GM12878 (cell line): ENCODE results near the gene C17orf107. TPM values are rescaled to one million over a fixed set of nuclear protein-coding genes. Genes with fewer than 3 reads are reported as not detected.

Experiments
- ATAC-seq: fragments of 200-7000 bp; cut with Tn5 transposase; 3 replicates; pipeline ENCODE4 v1.9.1; 2020; ENCODE audit warnings: mild to moderate bottlenecking, moderate library complexity
- BruUV-seq: library from RNA; stranded (reverse); fragments of 400-500 nt; replicated peaks from 2 replicates; lab custom pipeline; 2021; lab: Mats Ljungman, UMichigan
- CTCF ChIA-PET: fragments of 300-600 bp; sonication (Branson Sonifier 250); formaldehyde crosslinking; extraction: SDS; loops from one replicate; lab custom pipeline; 2021; ENCODE audit warnings: inconsistent platforms; lab: Yijun Ruan, JAX
- POLR2A ChIA-PET: fragments of 350-600 bp; formaldehyde crosslinking; extraction: SDS; loops from one replicate; lab custom pipeline; 2021; ENCODE audit warnings: inconsistent platforms; lab: Charles Lee
- RAD21 ChIA-PET: fragments of 300-600 bp; sonication (Branson Sonifier 250); formaldehyde crosslinking; loops from one replicate; lab custom pipeline; 2023; ENCODE audit warnings: antibody characterized with exemption; ENCODE audit not compliant: unreplicated experiment; lab: Charles Lee
- SMC1A ChIA-PET: fragments of 300-600 bp; sonication (Branson Sonifier 250); formaldehyde crosslinking; loops from one replicate; lab custom pipeline; 2023; ENCODE audit not compliant: unreplicated experiment, uncharacterized antibody; lab: Charles Lee
- DNase-seq: peaks from one replicate; pipeline ENCODE4 v3.0.0-alpha.2; 2011; ENCODE audit warnings: low read depth, low spot score
- FAIRE-seq: peaks from 3 replicates; lab custom pipeline; 2011; peaks lifted over from hg19 to GRCh38; lab: Jason Lieb, UNC
- H2AFZ ChIP-seq: 2 replicates; pipeline ENCODE4 v1.6.0; 2011; ENCODE audit warnings: low read depth, low read length, control low read depth; ENCODE audit not compliant: control insufficient read depth
- H3K27ac ChIP-seq: 2 replicates; pipeline ENCODE4 v1.5.1; 2011; ENCODE audit warnings: control low read depth; ENCODE audit not compliant: control insufficient read depth, insufficient read depth
- H3K27me3 ChIP-seq, 2 experiments: replicated peaks in 1 of 2; 2 replicates each; pipeline versions ENCODE4 v1.6.0 to v1.6.1; 2011; ENCODE audit warnings: low read length in 1 of 2; ENCODE audit not compliant: control insufficient read depth in 2 of 2, insufficient read depth in 2 of 2
- H3K36me3 ChIP-seq, 2 experiments: 2 replicates each; pipeline ENCODE4 v1.5.1; 2011; ENCODE audit warnings: low read length in 1 of 2; ENCODE audit not compliant: control insufficient read depth in 2 of 2, insufficient read depth in 2 of 2
- H3K4me1 ChIP-seq: 2 replicates; pipeline ENCODE4 v1.6.1; 2011; ENCODE audit warnings: mild to moderate bottlenecking, low read length, moderate library complexity, mixed read lengths; ENCODE audit not compliant: control insufficient read depth, insufficient read depth
- H3K4me2 ChIP-seq: 2 replicates; pipeline ENCODE4 v1.6.0; 2011; ENCODE audit warnings: control low read depth; ENCODE audit not compliant: control insufficient read depth, insufficient read depth
- H3K4me3 ChIP-seq: fragments of 200-600 bp; sonication (generic); 2 replicates; pipeline ENCODE4 v1.5.1; 2016
- H3K79me2 ChIP-seq: 2 replicates; pipeline ENCODE4 v1.6.0; 2011; ENCODE audit warnings: low read length; ENCODE audit not compliant: control insufficient read depth, insufficient read depth
- H3K9ac ChIP-seq: 2 replicates; pipeline ENCODE4 v1.8.0; 2011; ENCODE audit warnings: low read length, control low read depth, mixed read lengths; ENCODE audit not compliant: control insufficient read depth, insufficient read depth
- H3K9me3 ChIP-seq: replicated peaks from 3 replicates; pipeline ENCODE4 v1.5.1; 2011; ENCODE audit warnings: mild to moderate bottlenecking, low read length; ENCODE audit not compliant: control insufficient read depth, insufficient read depth
- H4K20me1 ChIP-seq: 2 replicates; pipeline ENCODE4 v1.6.0; 2011; ENCODE audit not compliant: control insufficient read depth, insufficient read depth
- CBFB ChIP-seq: IDR thresholded peaks from 2 replicates; pipeline ENCODE4 v1.6.1; 2016; ENCODE audit warnings: antibody characterized with exemption, low read depth
- CUX1 ChIP-seq: IDR thresholded peaks from 2 replicates; pipeline ENCODE4 v1.6.1; 2012; ENCODE audit warnings: improper control_type of control experiment, low read depth, low read length; ENCODE audit not compliant: insufficient replicate concordance
- ETV6 ChIP-seq, 2 experiments: fragments of 450-650 bp in 1 of 2; IDR thresholded peaks in 1 of 2; conservative IDR thresholded peaks in 1 of 2; 2 replicates each; pipeline ENCODE4 v1.6.1; 2014; ENCODE audit warnings: antibody characterized with exemption in 1 of 2, borderline replicate concordance in 1 of 2, low read depth in 1 of 2, mild to moderate bottlenecking in 1 of 2, moderate library complexity in 1 of 2
- HDAC2 ChIP-seq: fragments of 200-600 bp; sonication (generic); IDR thresholded peaks from 2 replicates; pipeline ENCODE4 v1.6.1; 2017
- ZBTB4 ChIP-seq: fragments of 450-650 bp; formaldehyde crosslinking; IDR thresholded peaks from 2 replicates; pipeline ENCODE4 v1.4.0; 2022; ENCODE audit warnings: mild to moderate bottlenecking, moderate library complexity
- ZBTB40 ChIP-seq: fragments of 450-650 bp; IDR thresholded peaks from 2 replicates; pipeline ENCODE4 v1.6.1; 2016; ENCODE audit warnings: mild to moderate bottlenecking, moderate library complexity, borderline replicate concordance
- WGBS: methylation state at CpG from one replicate; pipeline ENCODE4 v1.1.6; 2016; ENCODE audit warnings: low lambda C conversion rate; ENCODE audit not compliant: insufficient replicate concordance, insufficient coverage; ENCODE audit errors: missing lambda C conversion rate; 5-methylcytosine and 5-hydroxymethylcytosine counted together
- in situ Hi-C: fragments of 300-500 bp; cut with MboI; formaldehyde crosslinking; loops from 9 replicates; pipeline ENCODE4 v1.14.3; 2018; ENCODE audit warnings: mixed read lengths
- intact Hi-C: fragments of 100-400 bp; cut with micrococcal nuclease; formaldehyde crosslinking; loops from one replicate; pipeline ENCODE4 v1.14.2; 2022; ENCODE audit not compliant: unreplicated experiment
- polyA plus RNA-seq, 11 experiments: library from polyadenylated mRNA; depleted of rRNA in 4 of 11; unstranded in 6 of 11; stranded (reverse) in 5 of 11; fragments of >200 nt; fragmentation: Nextera tagmentation in 4 of 11; fragmentation: Illumina TruSeq in 1 of 11; extraction: Ambion mirVana in 4 of 11; extraction: Trizol in 1 of 11; gene quantifications; 1 replicate in 1 of 11; 2 replicates in 10 of 11; pipeline versions ENCODE4 v1.2.1 to v1.2.3, GENCODE V29; 2011 to 2016; ENCODE audit warnings: inconsistent platforms in 2 of 11, missing spikeins in 2 of 11, low read depth in 1 of 11
- total RNA-seq, 4 experiments: library from RNA; depleted of rRNA in 3 of 4; stranded (reverse); fragments of >200 nt in 3 of 4; fragmentation: Illumina TruSeq in 1 of 4; extraction: Trizol in 1 of 4; gene quantifications; 2 replicates each; pipeline versions ENCODE4 v1.2.1 to v1.2.3, GENCODE V29; 2013 to 2021

C17orf107 gene
- total and polyA plus RNA-seq, 10 of the 15 experiments (the other 5 are each of a cell fraction or from before 2014, with no cell fraction given), result 0.05 to 0.46 (median 0.11) TPM; not detected in 3

- TF ChIP-seq HDAC2, result no peak
- no peak for TF ChIP-seq ETV6 (conservative IDR thresholded peaks at IDR 0.05 in 1 of 2, IDR thresholded peaks at IDR 0.05 in 1 of 2; ENCODE audit: borderline replicate concordance in 1 of 2, low read depth in 1 of 2)
Measured at GRCh38 chr17:4886830-4887229, 12.5 kb upstream of the C17orf107 start (continued).

- over 99% methylated on average over 18 of the region's 18 CpGs for WGBS
- intact Hi-C loops, result loop anchor here (10.0 kb wide), 1 partner anchor 463 kb away; no protein-coding TSS in a partner anchor
- no peak for TF ChIP-seq CUX1
- no peak for TF ChIP-seq ZBTB40
- no peak for TF ChIP-seq CBFB
- no peak for TF ChIP-seq ZBTB4 (CRISPR knock-in tag)
Measured at GRCh38 chr17:4887581-4887980, 11.8 kb upstream of the C17orf107 start.

More at GRCh38 chr17:4887581-4887980, 11.8 kb upstream of the C17orf107 start:
- POLR2A ChIA-PET, result no interaction called here
- Histone ChIP-seq H3K27ac (no peak overlapping the region), H3K4me1 (no peaks in the 10 kb centered on the region), H3K9me3 (no peaks in the 10 kb centered on the region), H3K4me2 (no peak overlapping the region), H3K4me3 (no peak overlapping the region), H2AFZ (no peak overlapping the region), H4K20me1 (peaks cover 2% of the 10 kb centered on the region; the same call in 1 of the 2 replicates), H3K9ac (no peak overlapping the region), H3K27me3 (no peaks in the 10 kb centered on the region), H3K79me2 (no peaks in the 10 kb centered on the region), H3K36me3 (peaks cover 10 to 20% of the 10 kb centered on the region in 2 experiments; a peak in 3 of 4 replicates)
- RAD21 ChIA-PET, result interaction anchor here (4.0 kb wide), 1 partner anchor 178 kb away, joined by 13 read pairs; the partner anchor contains the start of gene ARRB2
- DNase-seq (no peak), ATAC-seq (no peak), FAIRE-seq (no peak)
- SMC1A ChIA-PET, result interaction anchor here (1.5 kb wide), 1 partner anchor 98 kb away, joined by 4 read pairs; no protein-coding TSS in a partner anchor
- CTCF ChIA-PET, result interaction anchor here (1.0 to 3.7 kb wide), 5 partner anchors 11 to 320 kb away, joined by 3 to 17 read pairs (median 5); partner anchors contain the start of genes ARRB2 and C17orf107
- BruUV-seq, result no TSS peak
- in situ Hi-C loops, result no loop called here
